ENCODE results near the gene ANKS6. TPM values are rescaled to one million over a fixed set of nuclear protein-coding genes. Genes with fewer than 3 reads are reported as not detected.

The ANKS6 gene
- total and polyA plus RNA-seq, 9 of the 15 experiments (the other 6 are each of a cell fraction or from before 2014, with no cell fraction given) = 9.9 to 74.5 (median 36.9) TPM

GRCh38 chr9:98793031-98793430 is 3.3 kb downstream of the ANKS6 start:
- ATAC-seq (no peak), DNase-seq (ENCODE audit: extremely low read depth in 1 of 4, low spot score in 3 of 4) (no peak), FAIRE-seq (no peak)
- peaks cover 25% of the 10 kb centered on the region for H4K20me1 ChIP-seq (replicated peaks; ENCODE audit: control insufficient read depth, insufficient read depth, low read length)
- H3K27me3 ChIP-seq (ENCODE audit: control insufficient read depth in 2 of 2, insufficient read depth in 2 of 2, low read length in 2 of 2) = no peaks in the 10 kb centered on the region
- in situ Hi-C loops (cut with MboI) (loop anchor here (25.0 kb wide), 1 partner anchor 881 kb away; the partner anchor contains the start of gene TRMO), intact Hi-C loops (cut with micrococcal nuclease) (no loop called here)
- ChIA-PET CTCF (ENCODE audit: low intra/inter-chr PET ratio) (no interaction called here), POLR2A (interaction anchor here (1.1 to 2.0 kb wide), 2 partner anchors 9 to 15 kb away, joined by 3 to 6 read pairs; partner anchors contain the start of gene GALNT12)
- H2AFZ ChIP-seq (ENCODE audit: low read depth, low read length) = no peak overlapping the region
- H3K9me3 ChIP-seq (replicated peaks; ENCODE audit: control insufficient read depth, insufficient read depth, low read depth, low read length) = no peaks in the 10 kb centered on the region; the same call in 1 of the 2 replicates
- peaks cover 35 to 39% of the 10 kb centered on the region in 2 experiments; a peak in 4 of 5 replicates for H3K4me1 ChIP-seq (replicated peaks in 1 of 2; ENCODE audit: control insufficient read depth in 2 of 2, insufficient read depth in 2 of 2, low read length in 2 of 2)
- peaks cover 60% of the 10 kb centered on the region for H3K36me3 ChIP-seq (ENCODE audit: control insufficient read depth, insufficient read depth, low read length)
- peaks cover 17% of the 10 kb centered on the region for H3K9me1 ChIP-seq (ENCODE audit: control insufficient read depth, insufficient read depth, low read length)
- WGBS (ENCODE audit: insufficient coverage, low coverage, missing lambda C conversion rate) = 90% methylated on average over 2 of the region's 2 CpGs
- BruUV-seq (replicated peaks) = TSS peak; percentile 24
- no peak overlapping the region for H3K27ac ChIP-seq (ENCODE audit: extremely low read depth, low read depth, low read length)
- no peak overlapping the region for H3K4me3 ChIP-seq
- H3K79me2 ChIP-seq (ENCODE audit: control insufficient read depth, insufficient read depth, low read length) = peaks cover 67% of the 10 kb centered on the region
- H3K9ac ChIP-seq (ENCODE audit: insufficient read depth in 1 of 2, low read depth in 2 of 2, low read length in 2 of 2) = peak overlapping the region in 1 of 2 experiments; percentile 8; a peak in 1 of 4 replicates
- H3K4me2 ChIP-seq (ENCODE audit: insufficient read depth, low read length) = no peak overlapping the region
- TF ChIP-seq, protein P1, sequence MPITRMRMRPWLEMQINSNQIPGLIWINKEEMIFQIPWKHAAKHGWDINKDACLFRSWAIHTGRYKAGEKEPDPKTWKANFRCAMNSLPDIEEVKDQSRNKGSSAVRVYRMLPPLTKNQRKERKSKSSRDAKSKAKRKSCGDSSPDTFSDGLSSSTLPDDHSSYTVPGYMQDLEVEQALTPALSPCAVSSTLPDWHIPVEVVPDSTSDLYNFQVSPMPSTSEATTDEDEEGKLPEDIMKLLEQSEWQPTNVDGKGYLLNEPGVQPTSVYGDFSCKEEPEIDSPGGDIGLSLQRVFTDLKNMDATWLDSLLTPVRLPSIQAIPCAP (CRISPR knock-in tag; IDR thresholded peaks at IDR 0.05; ENCODE audit: borderline replicate concordance) = no peak
- TF ChIP-seq ZNF766 (CRISPR knock-in tag; conservative IDR thresholded peaks at IDR 0.05) = no peak
- no peak for TF ChIP-seq RNF2 (IDR thresholded peaks at IDR 0.05)
- no peak for TF ChIP-seq CTBP1 (IDR thresholded peaks at IDR 0.05; ENCODE audit: borderline replicate concordance)
- TF ChIP-seq NELFE (IDR thresholded peaks at IDR 0.05; ENCODE audit: insufficient read depth, insufficient read length) = no peak
- TF ChIP-seq GTF2B (IDR thresholded peaks at IDR 0.05; ENCODE audit: extremely low read depth, insufficient read length) = no peak
- no peak for TF ChIP-seq ARID2 (IDR thresholded peaks at IDR 0.05)
- no peak for TF ChIP-seq ZFP91 (CRISPR knock-in tag; IDR thresholded peaks at IDR 0.05)
- no peak for TF ChIP-seq ZZZ3 (IDR thresholded peaks at IDR 0.05)
- no peak for TF ChIP-seq HES1 (IDR thresholded peaks at IDR 0.05; ENCODE audit: low read depth)
- TF ChIP-seq, protein P2, sequence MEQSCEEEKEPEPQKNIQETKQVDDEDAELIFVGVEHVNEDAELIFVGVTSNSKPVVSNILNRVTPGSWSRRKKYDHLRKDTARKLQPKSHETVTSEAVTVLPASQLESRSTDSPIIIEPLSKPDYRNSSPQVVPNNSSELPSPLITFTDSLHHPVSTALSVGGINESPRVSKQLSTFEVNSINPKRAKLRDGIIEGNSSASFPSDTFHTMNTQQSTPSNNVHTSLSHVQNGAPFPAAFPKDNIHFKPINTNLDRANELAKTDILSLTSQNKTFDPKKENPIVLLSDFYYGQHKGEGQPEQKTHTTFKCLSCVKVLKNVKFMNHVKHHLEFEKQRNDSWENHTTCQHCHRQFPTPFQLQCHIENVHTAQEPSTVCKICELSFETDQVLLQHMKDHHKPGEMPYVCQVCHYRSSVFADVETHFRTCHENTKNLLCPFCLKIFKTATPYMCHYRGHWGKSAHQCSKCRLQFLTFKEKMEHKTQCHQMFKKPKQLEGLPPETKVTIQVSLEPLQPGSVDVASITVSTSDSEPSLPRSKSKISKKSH (CRISPR knock-in tag; IDR thresholded peaks at IDR 0.05) = no peak
- TF ChIP-seq E2F8 (IDR thresholded peaks at IDR 0.05; ENCODE audit: low read depth, partially characterized antibody) = no peak
- no peak for TF ChIP-seq MTA2 (IDR thresholded peaks at IDR 0.05; ENCODE audit: low read depth)
- no peak for TF ChIP-seq LCOR (CRISPR knock-in tag; IDR thresholded peaks at IDR 0.05)

All from K562 (cell line).